Measurements from ENCODE around the gene GRID2IP. TPM values are rescaled to one million over a fixed set of nuclear protein-coding genes. Genes with fewer than 3 reads are reported as not detected.

Gene GRID2IP
- total and polyA plus RNA-seq, 10 of the 15 experiments (the other 5 are each of a cell fraction or from before 2014, with no cell fraction given): not detected

DNA sequence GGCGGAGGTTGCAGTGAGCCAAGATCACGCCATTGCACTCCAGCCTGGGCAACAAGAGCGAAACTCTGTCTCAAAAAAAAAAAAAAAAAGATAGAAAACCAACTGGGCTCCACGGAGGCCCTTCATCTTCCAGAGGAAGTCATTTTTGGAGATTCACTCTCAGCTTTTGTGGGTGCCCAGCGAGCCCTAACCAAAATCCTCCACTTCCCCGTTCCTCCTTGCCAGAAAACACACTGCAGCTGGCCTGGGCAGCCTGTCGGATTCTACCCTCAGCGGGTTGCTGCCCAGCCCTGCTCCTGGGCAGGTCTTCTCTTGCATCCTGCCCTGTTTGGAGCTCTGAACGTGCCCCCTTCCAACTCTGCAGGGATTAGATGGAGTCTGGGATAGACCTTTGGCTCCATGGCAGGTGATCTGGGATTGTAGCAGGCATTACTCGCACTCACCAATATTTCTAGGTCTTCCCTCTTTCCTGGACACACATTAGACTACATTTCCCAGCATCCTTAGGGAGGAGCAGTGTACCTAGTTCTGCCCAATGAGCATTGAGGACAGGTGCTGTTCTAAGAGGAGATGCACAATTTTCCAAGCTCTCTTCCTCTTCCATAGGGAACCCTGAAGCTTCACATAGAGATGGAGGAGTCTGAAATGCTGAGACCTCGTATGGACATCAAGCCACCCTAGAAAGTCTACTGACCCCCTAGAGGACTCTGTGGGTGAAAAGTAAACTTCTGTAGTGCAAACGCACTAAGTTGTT lies 4.6 kb downstream of the GRID2IP start (continued):
- TF ChIP-seq, protein P1, sequence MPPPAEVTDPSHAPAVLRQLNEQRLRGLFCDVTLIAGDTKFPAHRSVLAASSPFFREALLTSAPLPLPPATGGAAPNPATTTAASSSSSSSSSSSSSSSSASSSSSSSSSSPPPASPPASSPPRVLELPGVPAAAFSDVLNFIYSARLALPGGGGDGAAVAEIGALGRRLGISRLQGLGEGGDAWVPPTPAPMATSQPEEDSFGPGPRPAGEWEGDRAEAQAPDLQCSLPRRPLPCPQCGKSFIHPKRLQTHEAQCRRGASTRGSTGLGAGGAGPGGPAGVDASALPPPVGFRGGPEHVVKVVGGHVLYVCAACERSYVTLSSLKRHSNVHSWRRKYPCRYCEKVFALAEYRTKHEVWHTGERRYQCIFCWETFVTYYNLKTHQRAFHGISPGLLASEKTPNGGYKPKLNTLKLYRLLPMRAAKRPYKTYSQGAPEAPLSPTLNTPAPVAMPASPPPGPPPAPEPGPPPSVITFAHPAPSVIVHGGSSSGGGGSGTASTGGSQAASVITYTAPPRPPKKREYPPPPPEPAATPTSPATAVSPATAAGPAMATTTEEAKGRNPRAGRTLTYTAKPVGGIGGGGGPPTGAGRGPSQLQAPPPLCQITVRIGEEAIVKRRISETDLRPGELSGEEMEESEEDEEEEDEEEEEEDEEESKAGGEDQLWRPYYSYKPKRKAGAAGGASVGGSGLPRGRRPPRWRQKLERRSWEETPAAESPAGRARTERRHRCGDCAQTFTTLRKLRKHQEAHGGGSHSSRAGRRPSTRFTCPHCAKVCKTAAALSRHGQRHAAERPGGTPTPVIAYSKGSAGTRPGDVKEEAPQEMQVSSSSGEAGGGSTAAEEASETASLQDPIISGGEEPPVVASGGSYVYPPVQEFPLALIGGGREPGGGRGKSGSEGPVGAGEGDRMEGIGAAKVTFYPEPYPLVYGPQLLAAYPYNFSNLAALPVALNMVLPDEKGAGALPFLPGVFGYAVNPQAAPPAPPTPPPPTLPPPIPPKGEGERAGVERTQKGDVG (CRISPR knock-in tag; IDR thresholded peaks at IDR 0.05): no peak
- TF ChIP-seq MTA3 (IDR thresholded peaks at IDR 0.05; ENCODE audit: borderline replicate concordance, low read length) (no peak), ZNF217 (IDR thresholded peaks at IDR 0.05) (no peak)

DNA sequence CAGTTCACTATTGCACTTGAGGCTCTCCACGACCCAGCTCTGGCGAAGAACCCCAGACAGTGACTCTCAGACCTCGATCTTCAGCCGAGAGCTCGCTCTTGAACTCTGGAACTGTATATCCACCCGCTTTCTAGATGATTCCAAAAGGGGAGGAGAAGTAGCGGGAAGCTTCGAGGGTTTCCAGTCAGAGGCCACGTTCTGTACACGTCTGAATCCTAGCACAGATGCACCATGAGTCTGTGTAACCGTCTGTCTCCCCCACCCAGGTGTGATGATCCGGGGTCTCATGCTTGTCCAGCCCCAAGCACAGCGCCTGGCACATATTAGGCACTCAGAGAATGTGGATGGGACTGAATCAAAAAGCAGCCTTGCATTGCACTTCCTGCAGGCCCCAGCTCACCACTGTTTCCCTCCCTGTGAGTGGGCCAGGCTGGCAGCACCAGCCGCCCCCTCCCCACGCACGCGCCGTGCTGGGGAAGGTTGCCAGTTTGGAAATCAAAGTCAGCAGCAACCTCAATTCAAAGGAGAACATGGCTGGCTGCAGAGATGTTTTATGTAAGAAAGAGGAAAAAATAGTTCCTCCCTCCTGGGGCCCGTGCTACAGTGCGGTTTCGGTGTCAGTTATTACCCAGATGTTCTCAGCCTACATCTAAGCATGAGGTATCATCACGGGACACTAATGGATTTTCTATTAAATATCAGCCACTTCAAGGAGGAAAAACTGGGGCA lies 5.7 kb downstream of the GRID2IP start:
- SMC1A ChIA-PET (ENCODE audit: uncharacterized antibody, unreplicated experiment): no interaction called here
- CTCF ChIA-PET: interaction anchor here (0.8 kb wide), 1 partner anchor 30 kb away, joined by 3 read pairs; no protein-coding TSS in a partner anchor

More for the DNA sequence above, 5.7 kb downstream of the GRID2IP start:
- ATAC-seq: no peak
- no TSS peak for BruUV-seq (replicated peaks)
- no peaks in the 10 kb centered on the region for H3K9me3 ChIP-seq (replicated peaks; ENCODE audit: control insufficient read depth, insufficient read depth, low read length)
- H2AFZ ChIP-seq (ENCODE audit: control insufficient read depth, low read depth, low read length): peak overlapping the region; percentile 37; the same call in 1 of the 2 replicates
- H3K4me1 ChIP-seq (ENCODE audit: control insufficient read depth, insufficient read depth, low read length): peaks cover 9% of the 10 kb centered on the region
- intact Hi-C loops (cut with micrococcal nuclease; ENCODE audit: unreplicated experiment): no loop called here
- no peaks in the 10 kb centered on the region for H3K27me3 ChIP-seq (replicated peaks in 1 of 2; ENCODE audit: control insufficient read depth in 2 of 2, insufficient read depth in 2 of 2, low read length in 1 of 2)
- no peaks in the 10 kb centered on the region for H4K20me1 ChIP-seq (ENCODE audit: control insufficient read depth, insufficient read depth)
- no peaks in the 10 kb centered on the region for H3K79me2 ChIP-seq (ENCODE audit: control insufficient read depth, insufficient read depth, low read length)
- RAD21 ChIA-PET (ENCODE audit: unreplicated experiment): no interaction called here
- FAIRE-seq: no peak
- no peak overlapping the region for H3K9ac ChIP-seq (ENCODE audit: control insufficient read depth, insufficient read depth, low read length)
- 28% methylated on average over 22 of the region's 22 CpGs for WGBS (ENCODE audit: insufficient coverage, insufficient replicate concordance, low lambda C conversion rate, missing lambda C conversion rate)
- in situ Hi-C loops (cut with MboI): no loop called here
- H3K4me3 ChIP-seq: no peak overlapping the region
- no peaks in the 10 kb centered on the region for H3K36me3 ChIP-seq (ENCODE audit: control insufficient read depth in 2 of 2, insufficient read depth in 2 of 2, low read length in 1 of 2)
- peak; percentile 52 for TF ChIP-seq RUNX3 (IDR thresholded peaks at IDR 0.05; ENCODE audit: low read length)
- TF ChIP-seq RB1 (IDR thresholded peaks at IDR 0.05; ENCODE audit: borderline replicate concordance): no peak
- peak in 1 of 2 experiments; percentile 63; a peak in 1 of 4 replicates for TF ChIP-seq BHLHE40 (IDR thresholded peaks at IDR 0.05; ENCODE audit: borderline replicate concordance in 1 of 2, low read depth in 2 of 2, low read length in 1 of 2)
- DNase-seq (ENCODE audit: low read depth, low spot score): no peak
- POLR2A ChIA-PET: no interaction called here
- no peak overlapping the region for H3K27ac ChIP-seq (ENCODE audit: control insufficient read depth, insufficient read depth)
- peak overlapping the region; percentile 42 for H3K4me2 ChIP-seq (ENCODE audit: control insufficient read depth, insufficient read depth)

Measured in GM12878 (cell line).